Measurements from ENCODE around the gene TAC3.
"Not testable (repeated sequence)": the region's sequence is repeated elsewhere in the genome, so short reads cannot be mapped to it uniquely, and the experiment has no call there.

TAC3 gene

DNA sequence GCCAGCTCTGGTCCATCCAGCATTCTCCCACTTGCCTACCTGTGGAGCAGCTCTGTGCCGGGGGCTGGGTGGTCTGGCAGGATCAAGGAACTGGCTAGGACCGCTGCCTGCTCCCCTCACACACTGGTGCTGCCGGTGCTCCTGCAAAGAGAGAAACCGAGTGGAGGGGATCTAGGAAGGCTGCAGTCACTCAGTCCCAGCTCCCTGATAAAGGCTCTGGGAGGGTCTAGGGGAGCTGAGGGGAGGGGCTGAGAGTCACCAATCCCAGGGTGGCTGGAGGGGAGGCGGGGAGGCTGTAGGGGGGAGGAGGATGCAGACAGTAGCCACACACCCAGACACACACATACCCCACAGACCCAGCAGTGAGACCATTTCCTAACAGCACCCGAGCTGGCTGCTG lies at the start of gene TAC3:
Gene TAC3, minus strand, starts transcription at position 182 of the 400 bp plus-strand sequence. CDS start 732 bp downstream, outside the sequence.
- no peak for DNase-seq

DNA sequence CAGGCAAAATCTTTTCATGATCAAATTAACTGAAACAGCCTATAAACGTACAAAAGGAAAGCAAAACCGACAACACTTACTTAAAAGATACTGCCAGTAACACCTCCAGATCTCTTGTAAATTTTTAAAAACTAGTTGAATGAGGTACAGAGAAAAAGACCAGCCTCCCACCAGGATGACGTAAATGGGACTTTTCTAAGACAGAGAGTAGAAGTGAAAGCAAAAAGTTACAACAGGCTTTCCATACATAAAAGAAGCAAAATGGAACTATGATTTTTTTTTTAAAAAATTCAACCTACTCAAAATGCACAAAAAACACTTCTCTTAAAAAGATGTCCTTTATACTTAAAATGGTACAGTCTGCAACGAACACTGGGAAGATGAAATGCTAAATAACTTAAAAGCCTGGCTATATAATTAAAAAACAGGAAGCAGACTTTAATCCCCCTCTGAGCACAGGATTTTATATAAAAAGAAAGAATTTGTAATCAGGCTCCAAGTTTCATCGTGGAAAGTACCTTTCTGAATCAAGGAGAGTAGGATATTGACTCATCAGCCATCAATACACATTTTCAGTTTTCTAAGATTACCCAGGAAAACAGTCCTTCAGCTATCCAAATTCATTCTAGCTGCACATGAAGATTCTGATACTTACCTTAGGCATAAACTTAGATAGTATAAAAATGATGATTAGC lies 47.8 kb upstream of the TAC3 start:
- peak in 1 of 2 experiments; percentile 55 for DNase-seq

DNA sequence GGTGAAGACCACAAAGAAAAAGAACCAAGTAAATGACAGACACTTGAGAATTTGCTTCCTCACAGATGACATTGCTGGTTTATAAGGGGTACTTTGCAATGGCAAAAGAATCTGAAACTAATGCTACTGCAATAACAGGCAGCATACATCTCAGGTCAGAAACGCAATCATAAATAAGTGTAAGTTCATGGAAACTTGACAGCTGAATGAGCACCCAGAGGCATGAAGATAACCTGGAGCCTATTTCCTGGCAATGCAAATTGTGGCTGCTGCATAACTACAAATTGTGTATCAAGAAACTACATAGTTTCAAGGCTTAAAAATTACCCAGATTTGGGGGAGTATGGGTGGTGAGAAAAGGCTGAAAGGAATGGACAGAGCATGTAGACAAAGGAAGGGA lies 42.1 kb upstream of the TAC3 start:
- DNase-seq: no peak

DNA sequence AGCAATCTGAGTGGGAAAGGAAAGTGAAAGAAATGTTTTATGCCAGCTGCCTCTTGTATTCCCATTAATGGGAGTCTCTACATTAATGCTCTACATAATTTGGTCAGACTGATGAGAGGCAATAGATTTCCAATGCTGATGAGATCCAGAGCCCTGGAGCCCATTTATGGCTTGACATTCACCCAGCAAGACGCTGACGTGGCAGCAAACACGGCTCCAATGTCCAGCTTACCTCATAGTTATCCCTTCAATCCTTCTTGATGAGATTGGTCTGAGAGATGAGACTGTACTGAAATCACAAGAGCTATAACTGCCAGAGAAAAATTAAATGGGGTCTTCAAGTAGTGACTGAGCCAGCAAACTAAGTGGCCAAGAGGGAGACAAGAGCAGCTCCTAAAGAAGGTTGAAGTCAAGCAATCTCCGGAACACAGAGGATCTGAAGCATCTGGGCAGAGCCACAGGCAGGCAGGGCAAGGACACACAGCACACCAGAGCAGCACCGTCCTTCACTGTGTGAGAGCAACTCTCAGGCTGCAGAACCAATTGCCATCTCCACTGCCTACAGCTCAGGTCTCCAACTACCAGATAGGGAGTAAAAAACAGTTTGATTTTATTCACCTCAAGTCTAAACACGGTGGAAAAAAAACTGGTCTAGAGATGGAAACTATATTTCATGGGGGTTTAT lies 40.9 kb upstream of the TAC3 start:
- DNase-seq: no peak

DNA sequence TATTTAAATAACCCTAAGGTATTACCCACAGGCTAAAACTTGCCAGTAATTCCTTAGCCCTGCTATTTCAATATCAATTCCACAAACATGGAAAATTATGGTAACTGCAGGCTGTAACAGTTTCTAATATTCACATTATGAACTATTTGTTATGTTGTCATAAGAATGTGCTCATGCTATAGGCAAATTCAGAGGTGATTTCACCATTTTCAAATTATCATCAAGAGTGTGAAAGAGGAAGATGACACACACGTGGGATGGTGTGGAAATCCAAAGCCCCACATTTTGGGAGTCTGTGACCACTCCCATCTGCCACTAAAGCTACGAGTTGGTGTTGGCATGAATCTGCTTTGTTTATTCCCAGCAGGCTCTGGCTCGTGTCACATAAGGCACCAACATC lies 39.5 kb upstream of the TAC3 start:
- no peak for DNase-seq

DNA sequence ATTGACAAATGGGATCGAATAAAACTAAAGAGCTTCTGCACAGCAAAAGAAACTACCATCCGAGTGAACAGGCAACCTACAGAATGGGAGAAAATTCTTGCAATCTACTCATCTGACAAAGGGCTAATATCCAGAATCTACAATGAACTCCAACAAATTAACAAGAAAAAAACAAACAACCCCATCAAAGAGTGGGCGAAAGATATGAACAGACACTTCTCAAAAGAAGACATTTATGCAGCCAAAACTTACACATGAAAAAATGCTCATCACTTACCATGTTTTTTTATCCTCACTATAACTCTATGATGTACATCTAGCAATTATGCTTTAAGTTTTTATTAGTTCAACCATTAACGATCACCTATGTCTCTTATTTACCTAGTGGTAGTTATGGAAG lies 37.6 kb upstream of the TAC3 start:
- not testable (repeated sequence) for DNase-seq

DNA sequence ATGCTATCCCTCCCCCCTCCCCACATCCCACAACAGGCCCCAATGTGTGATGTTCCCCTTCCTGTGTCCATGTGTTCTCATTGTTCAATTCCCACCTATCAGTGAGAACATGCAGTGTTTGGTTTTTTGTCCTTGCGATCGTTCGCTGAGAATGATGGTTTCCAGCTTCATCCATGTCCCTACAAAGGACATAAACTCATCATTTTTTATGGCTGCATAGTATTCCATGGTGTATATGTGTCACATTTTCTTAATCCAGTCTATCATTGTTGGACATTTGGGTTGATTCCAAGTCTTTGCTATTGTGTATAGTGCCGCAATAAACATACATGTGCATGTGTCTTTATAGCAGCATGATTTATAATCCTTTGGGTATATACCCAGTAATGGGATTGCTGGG lies 36.8 kb upstream of the TAC3 start:
- not testable (repeated sequence) for DNase-seq

DNA sequence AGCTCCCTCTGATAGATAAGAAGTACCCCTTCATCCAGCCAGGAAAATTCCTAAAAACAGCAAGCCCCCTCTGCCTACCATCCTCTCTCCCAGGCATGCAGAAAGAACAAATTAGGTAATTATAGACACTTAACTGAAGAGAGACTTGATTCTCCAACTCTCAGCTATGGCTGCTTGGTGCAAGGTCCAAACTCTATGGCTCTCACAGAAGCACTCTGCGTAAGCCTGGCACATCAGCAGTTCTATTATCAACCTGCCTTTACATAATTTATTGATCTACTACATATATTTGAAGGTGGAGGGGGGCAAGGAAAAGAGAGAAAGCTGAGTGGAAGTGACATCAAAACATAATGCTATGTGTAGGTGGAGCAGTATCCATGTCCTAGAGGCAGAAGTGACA lies 34.7 kb upstream of the TAC3 start:
- no peak for DNase-seq

DNA sequence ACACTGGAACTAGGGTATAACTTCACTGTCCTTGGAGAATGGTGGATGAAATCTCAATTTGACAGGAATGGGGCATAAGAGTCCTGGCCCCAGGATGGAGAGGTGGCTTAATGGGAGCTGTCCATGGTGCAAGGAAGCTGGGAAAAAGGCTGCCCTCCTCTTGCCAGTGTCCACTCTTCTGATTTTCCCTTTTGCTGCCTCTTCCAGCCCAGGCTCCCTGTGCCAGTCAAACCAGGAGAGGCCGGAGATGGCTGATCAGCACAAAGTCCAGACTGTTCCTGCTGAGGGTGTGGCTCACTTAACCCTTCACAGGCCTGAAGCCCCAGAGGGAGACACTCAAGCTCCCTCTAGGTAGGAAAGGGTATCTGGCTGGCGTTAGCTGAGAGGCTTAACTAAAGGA lies 33.6 kb upstream of the TAC3 start, which contains the start of gene MYO1A:
Gene MYO1A, minus strand, starts transcription at position 240 of the 400 bp plus-strand sequence. CDS start 1,806 bp downstream, outside the sequence.
- DNase-seq: no peak

DNA sequence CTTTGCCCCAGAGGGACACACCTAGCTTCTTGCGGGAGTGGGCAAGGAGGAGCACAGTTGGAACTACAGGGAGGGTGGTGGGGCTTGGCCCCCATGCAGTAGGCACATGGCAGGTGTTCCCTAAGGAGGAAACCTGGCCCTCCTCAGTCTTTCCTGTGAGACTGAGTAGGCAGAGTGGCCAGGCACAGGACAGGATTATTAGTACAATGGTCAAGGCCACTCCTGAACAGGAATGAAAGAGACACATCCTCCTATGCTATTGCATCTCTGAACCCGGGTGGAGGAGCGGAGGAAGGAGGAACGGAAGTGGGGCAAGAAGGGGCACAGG lies 32.8 kb upstream of the TAC3 start:
- no peak for DNase-seq

DNA sequence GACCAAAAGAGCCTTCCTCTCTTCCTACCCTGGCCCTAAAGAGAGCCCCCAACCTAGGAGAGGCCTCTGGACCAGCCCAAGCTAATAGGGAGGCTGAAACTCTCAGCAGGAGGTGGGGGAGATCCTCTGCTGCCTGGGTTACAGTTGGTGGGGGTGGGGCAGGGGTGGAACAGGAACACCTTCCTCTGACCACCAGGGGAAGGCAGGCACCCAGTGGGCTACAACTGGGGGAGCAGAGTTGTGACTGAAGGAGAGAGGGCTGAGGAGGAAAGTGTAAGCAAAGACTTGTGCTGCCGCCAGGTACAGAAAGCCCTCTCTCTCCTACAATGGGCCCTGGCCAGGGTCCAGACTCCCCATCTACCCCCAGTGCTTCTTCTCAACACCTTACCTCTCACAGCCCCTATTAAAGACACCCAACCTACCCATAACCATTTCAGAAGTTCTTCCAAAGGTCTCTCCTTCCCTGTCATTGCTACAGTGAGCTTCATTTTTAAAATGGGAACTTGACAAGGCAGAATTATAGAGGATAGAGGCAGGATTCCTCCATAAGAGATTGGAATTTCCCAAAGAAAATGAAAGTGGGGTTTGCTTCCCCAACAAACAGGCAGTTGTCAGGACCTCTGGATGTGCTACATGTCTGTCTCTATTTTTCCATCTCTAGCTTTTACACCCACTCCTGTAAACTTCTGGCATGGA lies 32.2 kb upstream of the TAC3 start:
- no peak for DNase-seq

DNA sequence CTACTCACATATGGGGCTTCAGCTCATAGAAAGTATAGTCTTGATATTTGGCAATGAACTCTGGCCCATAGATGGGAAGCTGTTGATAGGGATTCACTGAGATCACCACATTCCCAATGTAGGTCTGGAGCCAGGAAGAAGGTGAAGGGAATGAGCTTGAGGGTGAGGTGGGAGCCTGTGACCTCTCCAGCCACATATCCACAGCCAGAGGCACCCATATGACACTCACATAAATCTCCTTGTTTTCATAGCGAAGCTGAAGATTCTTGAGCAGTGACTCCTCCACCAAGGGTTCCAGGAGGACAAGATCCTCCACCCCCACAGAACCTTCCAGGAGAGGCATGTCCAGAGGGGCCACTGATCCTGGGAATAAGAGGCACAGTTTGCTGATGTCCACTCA lies 31.7 kb upstream of the TAC3 start:
- DNase-seq: no peak

DNA sequence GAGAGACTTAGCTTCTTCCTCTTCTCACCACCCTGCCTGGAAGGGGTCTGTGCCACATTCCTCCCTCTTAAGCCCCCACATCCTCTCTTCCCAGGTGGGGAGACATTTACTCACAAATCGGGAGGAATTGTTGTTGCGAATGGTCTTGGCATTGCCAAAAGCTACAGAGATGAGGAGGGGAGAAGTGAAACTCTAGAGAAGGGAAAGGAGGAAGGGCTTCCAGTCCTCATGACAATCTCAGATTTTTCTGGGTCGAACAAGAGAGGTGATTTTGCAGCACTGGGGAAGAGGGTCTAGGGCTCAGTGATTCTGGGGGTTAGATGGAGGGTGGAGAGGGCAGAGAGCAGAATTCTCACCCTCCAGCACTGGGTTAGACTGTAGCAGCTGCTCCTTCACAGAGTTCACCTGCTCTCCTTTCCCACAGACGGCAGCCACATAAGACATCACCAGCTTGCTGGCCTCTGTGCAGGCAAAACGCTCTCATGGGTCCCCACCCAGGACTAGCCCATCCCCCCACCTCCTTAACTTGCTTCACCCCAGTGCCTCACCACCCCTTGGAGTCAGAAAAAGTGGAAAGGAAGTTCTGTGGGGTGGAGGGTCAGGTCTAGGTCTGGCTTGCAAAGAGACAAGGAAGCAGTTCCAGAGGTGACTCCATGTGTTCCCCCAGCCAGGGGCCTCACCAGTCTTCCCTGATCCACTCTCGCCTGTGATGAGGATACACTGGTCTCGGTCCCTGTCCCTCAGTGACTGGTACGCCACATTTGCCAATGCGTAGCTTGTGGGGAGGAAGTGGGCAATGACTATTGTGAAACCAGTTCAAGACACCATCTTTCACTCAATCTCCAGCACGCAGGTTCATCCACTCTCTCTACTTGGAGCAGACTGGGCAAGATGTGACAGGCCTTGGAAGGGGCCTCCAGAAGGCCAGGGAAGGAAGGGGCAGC lies 30.9 kb upstream of the TAC3 start:
- DNase-seq: peak; percentile 67 to 76

DNA sequence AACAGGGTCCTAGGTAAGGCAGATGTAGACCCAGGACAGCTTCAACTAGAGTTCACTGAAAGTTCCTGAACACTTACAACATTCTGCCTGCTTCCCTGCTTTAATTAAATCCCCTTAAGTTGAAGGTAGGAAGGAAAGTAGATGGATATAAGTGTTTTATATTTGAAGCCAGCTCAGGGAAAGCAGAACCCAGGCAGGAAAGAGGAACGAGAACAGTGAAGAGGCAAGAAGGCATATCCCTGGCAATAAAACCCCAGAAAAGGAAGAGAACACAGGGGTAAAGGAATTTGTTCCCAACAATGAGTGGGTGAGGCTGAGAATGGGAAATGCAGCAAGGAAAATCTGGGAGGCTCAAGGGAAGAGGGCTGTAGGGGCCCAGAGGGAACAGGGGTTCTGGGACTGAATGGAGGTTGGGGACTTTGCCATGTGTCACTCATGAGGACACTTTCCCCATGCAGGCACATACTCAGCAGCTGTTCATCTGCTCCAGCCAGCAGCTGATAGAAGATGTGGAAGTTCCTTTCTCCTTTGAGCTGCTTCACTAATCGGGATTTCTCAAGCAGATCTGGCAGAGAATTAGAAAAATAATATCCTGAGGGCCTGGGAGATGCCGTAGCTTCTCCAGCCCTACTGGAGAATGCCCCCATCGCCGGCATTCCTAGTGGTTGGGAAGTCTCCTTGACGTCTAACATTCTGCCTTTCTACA lies 29.9 kb upstream of the TAC3 start:
- DNase-seq: no peak

DNA sequence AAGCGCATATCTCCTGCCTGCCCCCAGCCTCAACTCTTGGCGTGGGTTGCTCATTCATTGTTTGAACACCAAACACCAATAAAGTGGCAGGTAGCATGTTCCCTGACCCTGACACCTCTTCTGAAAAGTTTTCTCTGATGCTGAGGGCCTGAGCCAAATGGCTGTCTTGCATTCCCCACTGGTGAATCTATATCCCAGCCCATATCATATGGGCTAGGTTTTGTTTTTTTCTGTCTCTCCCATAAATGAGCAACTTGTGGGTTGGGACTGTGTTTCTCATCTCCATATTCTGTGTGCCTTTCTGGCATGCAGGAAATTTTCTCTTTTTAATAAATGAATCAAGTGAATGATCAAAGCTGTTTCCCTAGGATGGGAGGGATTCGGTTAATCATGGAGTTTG lies 28.6 kb upstream of the TAC3 start:
- no peak for DNase-seq

DNA sequence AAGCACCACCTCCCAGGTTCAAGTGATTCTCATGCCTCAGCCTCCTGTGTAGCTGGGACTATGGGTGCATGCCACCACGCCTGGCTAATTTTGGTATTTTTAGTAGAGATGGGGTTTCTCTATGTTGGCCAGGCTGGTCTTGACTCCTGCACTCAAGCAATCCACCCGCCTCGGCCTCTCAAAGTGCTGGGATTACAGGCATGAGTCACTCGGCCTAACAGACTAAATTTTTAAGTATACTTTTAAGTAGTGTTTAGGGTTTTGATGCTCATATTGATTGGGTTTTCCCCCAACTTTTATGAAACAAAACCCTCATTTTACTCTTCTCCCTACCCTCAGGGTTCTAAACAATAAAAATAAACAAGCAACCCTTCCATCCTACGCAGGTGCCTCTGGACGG lies 28.1 kb upstream of the TAC3 start:
- DNase-seq: no peak

DNA sequence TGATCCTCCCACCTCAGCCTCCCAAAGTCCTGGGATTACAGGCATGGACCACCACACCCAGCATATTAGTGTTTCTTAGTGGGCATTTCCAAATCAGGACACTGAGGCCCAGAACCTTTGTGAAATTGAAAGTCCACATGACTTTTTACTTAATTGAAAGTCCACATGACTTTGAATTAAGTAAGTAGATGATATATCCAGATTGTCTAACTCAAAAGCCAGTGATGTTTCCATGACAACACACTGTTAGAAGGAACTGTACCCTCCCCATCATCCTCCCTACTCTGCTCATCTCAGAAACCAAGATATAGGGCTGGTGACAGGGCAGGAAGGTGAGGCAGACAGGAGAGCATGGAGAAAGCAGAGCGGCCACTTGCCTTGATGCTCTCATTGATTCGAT lies 26.4 kb upstream of the TAC3 start:
- DNase-seq: no peak

DNA sequence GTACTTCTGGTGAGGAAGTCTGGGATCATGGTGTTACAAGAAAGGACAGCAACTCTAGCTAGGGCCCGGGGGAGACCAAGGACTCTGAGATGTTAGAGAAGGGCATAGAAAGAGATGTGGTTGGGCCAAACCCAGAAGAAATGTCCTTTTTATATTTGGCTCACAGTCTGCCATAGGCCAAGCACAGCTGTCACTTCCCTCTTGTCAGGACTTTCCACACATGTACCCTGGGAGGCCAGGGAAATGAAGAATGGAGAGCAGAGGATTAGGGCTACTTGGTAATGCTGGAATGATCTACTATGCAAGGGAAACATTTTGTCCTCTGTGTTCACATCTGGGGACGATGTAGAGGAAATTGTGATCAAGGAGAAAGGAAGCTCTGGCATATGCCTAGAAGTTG lies 24.4 kb upstream of the TAC3 start:
- no peak for DNase-seq

DNA sequence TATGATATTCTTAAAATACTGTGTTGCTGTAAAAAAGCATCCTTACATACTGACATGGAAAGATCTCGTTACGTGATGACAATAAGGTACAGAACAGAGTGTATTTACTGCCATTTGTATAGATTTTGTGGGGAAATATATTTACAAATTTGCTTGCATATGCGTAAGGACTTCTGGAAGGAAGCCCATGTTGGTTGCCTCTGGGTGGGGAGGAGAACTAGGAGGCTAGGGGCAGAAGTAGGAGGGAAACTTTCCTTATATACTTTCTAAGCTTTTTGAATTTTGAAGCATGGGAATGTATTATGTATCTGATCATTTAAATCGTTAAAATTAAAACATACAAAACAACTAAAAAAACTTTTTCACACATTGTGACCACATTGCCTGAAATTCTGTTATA lies 23.9 kb upstream of the TAC3 start:
- no peak for DNase-seq

DNA sequence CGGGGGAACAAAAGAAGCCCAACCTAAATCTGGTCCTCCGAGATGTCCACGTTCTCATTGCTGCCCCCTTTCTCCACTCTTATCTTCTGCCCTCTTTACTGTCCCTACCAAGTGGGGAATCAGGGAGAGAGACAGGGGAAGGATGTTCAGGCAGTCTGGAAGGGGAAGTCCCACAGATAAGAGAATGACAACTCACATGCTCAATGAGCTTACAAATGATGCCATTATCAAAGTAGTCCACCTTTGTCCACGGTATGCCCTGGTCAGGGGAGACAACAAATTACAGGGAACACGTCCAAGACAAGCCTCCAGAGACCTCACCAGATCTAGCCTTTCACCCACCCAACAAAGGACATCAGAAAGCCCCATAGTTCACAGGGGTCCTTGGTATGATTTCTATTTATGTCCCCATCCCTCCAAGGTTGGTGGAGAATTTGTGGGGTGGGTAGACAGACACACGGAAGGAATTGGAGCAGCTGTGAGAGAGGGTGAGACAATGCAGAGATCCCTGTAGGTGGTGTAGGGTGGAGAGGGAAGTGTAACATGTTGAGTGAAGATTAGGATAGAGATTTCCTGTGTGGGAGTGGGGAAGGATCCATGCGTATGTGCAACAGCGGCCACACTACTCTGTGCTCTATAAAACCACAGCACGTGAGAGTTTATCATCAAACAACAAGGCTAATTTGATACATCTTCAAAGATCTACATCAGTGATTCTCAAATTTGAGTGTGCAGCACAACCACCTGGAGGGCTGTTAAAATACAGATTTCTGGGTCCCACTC lies 22.9 kb upstream of the TAC3 start:
- DNase-seq: no peak

DNA sequence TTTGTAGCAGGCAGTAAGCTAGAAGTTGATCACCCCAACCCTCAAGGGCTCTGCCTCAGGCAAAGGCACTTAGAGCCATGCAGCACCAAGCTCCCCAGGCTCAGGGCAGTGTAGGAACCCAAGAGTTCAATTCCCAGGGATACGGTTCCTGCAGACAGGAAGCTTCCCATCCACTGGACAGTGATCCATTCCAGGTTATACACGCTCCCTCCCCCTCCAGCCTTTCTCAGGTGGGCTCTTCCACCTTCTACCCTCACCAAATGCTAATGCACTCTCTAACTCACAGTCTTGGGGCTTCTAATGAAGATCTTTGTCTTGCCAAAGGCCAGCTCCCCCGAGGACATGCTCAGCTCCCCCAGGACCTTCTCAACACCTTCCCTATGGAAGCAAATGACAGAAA lies 20.9 kb upstream of the TAC3 start:
- DNase-seq: no peak

DNA sequence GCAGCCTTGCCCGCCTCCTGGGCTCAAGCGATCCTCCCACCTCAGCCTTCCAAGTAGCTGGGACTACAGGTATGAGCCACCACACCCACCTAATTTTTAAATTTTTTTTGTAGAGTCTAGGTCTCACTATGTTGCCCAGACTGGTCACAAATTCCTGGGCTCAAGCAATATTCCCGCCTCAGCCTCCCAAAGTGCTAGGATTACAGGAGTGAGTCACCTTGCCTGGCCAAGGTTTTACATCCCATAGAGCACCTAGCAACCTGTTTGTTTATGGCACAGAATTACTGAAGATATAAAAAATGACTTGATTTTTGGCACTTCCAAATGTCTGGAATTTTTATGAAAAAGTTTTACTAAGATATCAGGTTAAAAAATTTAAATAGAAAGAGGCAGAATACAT lies 17.1 kb upstream of the TAC3 start:
- no peak for DNase-seq
